A673 (cell line): ENCODE data around the gene METTL24.

ENCODE experiments used
- EZH2 ChIP-seq: fragments of 200-600 bp; sonication (generic); IDR thresholded peaks from 2 replicates; pipeline ENCODE4 v1.6.1; 2017; ENCODE audit warnings: borderline replicate concordance, low read depth, mild to moderate bottlenecking, mixed read lengths, antibody characterized with exemption, low read length; ENCODE audit not compliant: poor library complexity, severe bottlenecking
- TF ChIP-seq, protein P1 (sequence below): fragments of 300-800, 200-600 bp; sonication (generic); conservative IDR thresholded peaks from 2 replicates; pipeline ENCODE4 v1.5.1; 2017; ENCODE audit warnings: low read depth, mild to moderate bottlenecking, antibody characterized with exemption, low read length, moderate library complexity, mixed read lengths

- TF ChIP-seq, protein P1, sequence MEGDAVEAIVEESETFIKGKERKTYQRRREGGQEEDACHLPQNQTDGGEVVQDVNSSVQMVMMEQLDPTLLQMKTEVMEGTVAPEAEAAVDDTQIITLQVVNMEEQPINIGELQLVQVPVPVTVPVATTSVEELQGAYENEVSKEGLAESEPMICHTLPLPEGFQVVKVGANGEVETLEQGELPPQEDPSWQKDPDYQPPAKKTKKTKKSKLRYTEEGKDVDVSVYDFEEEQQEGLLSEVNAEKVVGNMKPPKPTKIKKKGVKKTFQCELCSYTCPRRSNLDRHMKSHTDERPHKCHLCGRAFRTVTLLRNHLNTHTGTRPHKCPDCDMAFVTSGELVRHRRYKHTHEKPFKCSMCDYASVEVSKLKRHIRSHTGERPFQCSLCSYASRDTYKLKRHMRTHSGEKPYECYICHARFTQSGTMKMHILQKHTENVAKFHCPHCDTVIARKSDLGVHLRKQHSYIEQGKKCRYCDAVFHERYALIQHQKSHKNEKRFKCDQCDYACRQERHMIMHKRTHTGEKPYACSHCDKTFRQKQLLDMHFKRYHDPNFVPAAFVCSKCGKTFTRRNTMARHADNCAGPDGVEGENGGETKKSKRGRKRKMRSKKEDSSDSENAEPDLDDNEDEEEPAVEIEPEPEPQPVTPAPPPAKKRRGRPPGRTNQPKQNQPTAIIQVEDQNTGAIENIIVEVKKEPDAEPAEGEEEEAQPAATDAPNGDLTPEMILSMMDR, result no peak
- no peak for TF ChIP-seq EZH2
These were observed 101.8 kb downstream of the METTL24 start for GRCh38 chr6:110256366-110256765.
